IMR-90 (cell line): ENCODE measurements around the gene MKNK2. TPM values are rescaled to one million over a fixed set of nuclear protein-coding genes. Genes with fewer than 3 reads are reported as not detected.

Experiments used
- ATAC-seq: fragments of 200-7000 bp; cut with Tn5 transposase; 2 replicates; pipeline ENCODE4 v1.9.1; 2020; ENCODE audit warnings: low read depth, mild to moderate bottlenecking, moderate library complexity
- BruUV-seq: library from RNA; stranded (reverse); fragments of 400-500 nt; replicated peaks from 2 replicates; lab custom pipeline; 2021; lab: Mats Ljungman, UMichigan
- CTCF ChIA-PET: fragments of 300-600 bp; formaldehyde crosslinking; extraction: SDS; loops from one replicate; lab custom pipeline; 2021; ENCODE audit warnings: antibody characterized with exemption; lab: Yijun Ruan, JAX
- POLR2A ChIA-PET: fragments of 300-600 bp; sonication (Branson Sonifier 250); formaldehyde crosslinking; loops from one replicate; lab custom pipeline; 2022; ENCODE audit warnings: antibody characterized with exemption; ENCODE audit not compliant: unreplicated experiment; lab: Charles Lee
- DNase-seq: peaks from one replicate; pipeline ENCODE4 v3.0.0; 2013
- H2AFZ ChIP-seq: replicated peaks from 2 replicates; pipeline ENCODE3; 2013; ENCODE audit warnings: low read length, mild to moderate bottlenecking; ENCODE audit not compliant: poor library complexity
- H2AK5ac ChIP-seq: 2 replicates; pipeline ENCODE4 v1.6.1; 2013; ENCODE audit warnings: low read depth, low read length, inconsistent platforms
- H2AK9ac ChIP-seq: replicated peaks from 2 replicates; pipeline ENCODE3; 2013; ENCODE audit warnings: mild to moderate bottlenecking, low read depth, low read length, moderate library complexity; ENCODE audit not compliant: poor library complexity
- H2BK120ac ChIP-seq: 2 replicates; pipeline ENCODE4 v1.6.1; 2013; ENCODE audit warnings: low read depth, low read length, inconsistent platforms
- H2BK15ac ChIP-seq: 3 replicates; pipeline ENCODE4 v1.6.1; 2013; ENCODE audit warnings: low read depth, low read length, inconsistent platforms
- H2BK20ac ChIP-seq: 2 replicates; pipeline ENCODE4 v1.6.1; 2013; ENCODE audit warnings: low read depth, mild to moderate bottlenecking, inconsistent platforms, low read length, moderate library complexity
- H2BK5ac ChIP-seq: 2 replicates; pipeline ENCODE4 v1.6.1; 2013; ENCODE audit warnings: mild to moderate bottlenecking, low read depth, low read length, inconsistent platforms; ENCODE audit not compliant: poor library complexity, severe bottlenecking
- H3K14ac ChIP-seq: replicated peaks from 2 replicates; pipeline ENCODE4 v1.6.1; 2013; ENCODE audit warnings: low read depth, low read length, inconsistent platforms
- H3K18ac ChIP-seq: 2 replicates; pipeline ENCODE4 v1.6.1; 2013; ENCODE audit warnings: low read depth, low read length, control low read depth
- H3K23ac ChIP-seq: 2 replicates; pipeline ENCODE4 v1.6.1; 2013; ENCODE audit warnings: low read depth, low read length, inconsistent platforms
- H3K27ac ChIP-seq: 2 replicates; pipeline ENCODE4 v1.5.1; 2013; ENCODE audit warnings: mild to moderate bottlenecking, control low read depth, low read length; ENCODE audit not compliant: insufficient read depth
- H3K27me3 ChIP-seq: 2 replicates; pipeline ENCODE4 v1.6.1; 2013; ENCODE audit warnings: low read length; ENCODE audit not compliant: control insufficient read depth, insufficient read depth
- H3K36me3 ChIP-seq: 2 replicates; pipeline ENCODE4 v1.6.1; 2013; ENCODE audit warnings: low read length, mixed read lengths; ENCODE audit not compliant: control insufficient read depth, insufficient read depth
- H3K4ac ChIP-seq: 2 replicates; pipeline ENCODE4 v1.6.1; 2013; ENCODE audit warnings: low read depth, low read length, inconsistent platforms
- H3K4me1 ChIP-seq: 2 replicates; pipeline ENCODE4 v1.6.1; 2013; ENCODE audit warnings: low read length, mixed read lengths; ENCODE audit not compliant: control insufficient read depth, insufficient read depth
- H3K4me2 ChIP-seq: 2 replicates; pipeline ENCODE4 v1.6.1; 2013; ENCODE audit warnings: low read depth, mild to moderate bottlenecking, control low read depth, low read length, moderate library complexity
- H3K4me3 ChIP-seq: 2 replicates; pipeline ENCODE4 v1.5.1; 2013; ENCODE audit warnings: low read depth, mild to moderate bottlenecking, control low read depth, low read length, moderate library complexity; ENCODE audit not compliant: insufficient read depth
- H3K56ac ChIP-seq: 2 replicates; pipeline ENCODE4 v1.6.1; 2013; ENCODE audit warnings: low read length, inconsistent platforms; ENCODE audit not compliant: insufficient read depth; ENCODE audit errors: extremely low read depth
- H3K79me1 ChIP-seq, 2 experiments: 2 replicates each; pipeline ENCODE4 v1.6.1; 2013; ENCODE audit warnings: low read length in 2 of 2, inconsistent platforms in 1 of 2, low read depth in 1 of 2
- H3K9ac ChIP-seq: 2 replicates; pipeline ENCODE4 v1.6.1; 2013; ENCODE audit warnings: low read depth, low read length, control low read depth
- H3K9me1 ChIP-seq: 2 replicates; pipeline ENCODE4 v1.6.1; 2013; ENCODE audit warnings: low read length, inconsistent platforms; ENCODE audit not compliant: insufficient read depth
- H3K9me3 ChIP-seq: 2 replicates; pipeline ENCODE4 v1.6.1; 2013; ENCODE audit warnings: low read length; ENCODE audit not compliant: control insufficient read depth, insufficient read depth
- H4K20me1 ChIP-seq: 2 replicates; pipeline ENCODE4 v1.6.1; 2013; ENCODE audit warnings: low read length, inconsistent platforms; ENCODE audit not compliant: insufficient read depth
- H4K5ac ChIP-seq: 2 replicates; pipeline ENCODE4 v1.6.1; 2013; ENCODE audit warnings: mild to moderate bottlenecking, low read depth, low read length, control low read depth
- H4K8ac ChIP-seq, 2 experiments: 2 replicates each; pipeline ENCODE4 v1.6.1; 2013; ENCODE audit warnings: low read depth in 2 of 2, low read length in 2 of 2, control low read depth in 1 of 2, inconsistent platforms in 1 of 2
- H4K91ac ChIP-seq: 2 replicates; pipeline ENCODE4 v1.6.1; 2013; ENCODE audit warnings: low read depth, low read length, inconsistent platforms; ENCODE audit not compliant: insufficient read depth
- BHLHE40 ChIP-seq: fragments of 150-350 bp; IDR thresholded peaks from 2 replicates; pipeline ENCODE4 v1.6.1; 2016; ENCODE audit warnings: mild to moderate bottlenecking, low read depth, low read length
- RAD21 ChIP-seq: IDR thresholded peaks from 2 replicates; pipeline ENCODE4 v1.6.1; 2012; ENCODE audit warnings: low read length, improper control_type of control experiment
- RFX5 ChIP-seq: IDR thresholded peaks from 2 replicates; pipeline ENCODE4 v1.8.0; 2012; ENCODE audit warnings: low read depth, mild to moderate bottlenecking, low read length, moderate library complexity
- WGBS, 2 experiments: methylation state at CpG; one replicate each; pipeline versions ENCODE4 v1.1.5 to v1.1.7; 2013; ENCODE audit warnings: missing lambda C conversion rate in 2 of 2; ENCODE audit not compliant: insufficient read length in 1 of 2; ENCODE audit errors: extremely low coverage in 2 of 2; 5-methylcytosine and 5-hydroxymethylcytosine counted together
- dilution Hi-C: fragments of 300-500 bp; cut with HindIII; formaldehyde crosslinking; loops from one replicate; pipeline ENCODE4 v1.14.3; 2018; ENCODE audit warnings: low sequenced_read_pairs; ENCODE audit not compliant: unreplicated experiment
- in situ Hi-C: fragments of 300-500 bp; cut with MboI; formaldehyde crosslinking; loops from 3 replicates; pipeline ENCODE4 v1.14.3; 2019; ENCODE audit warnings: low sequenced_read_pairs, inconsistent platforms, mixed read lengths
- intact Hi-C: fragments of 100-400 bp; cut with micrococcal nuclease; formaldehyde crosslinking; loops from 2 replicates; pipeline ENCODE4 v1.10.0; 2022
- polyA plus RNA-seq, 3 experiments: library from polyadenylated mRNA; depleted of rRNA; stranded (reverse); fragments of >200 nt; gene quantifications; 2 replicates each; pipeline ENCODE4 v1.2.3, GENCODE V29; 2012; ENCODE audit warnings: low replicate concordance in 1 of 3
- total RNA-seq: library from RNA; depleted of rRNA; stranded (reverse); fragments of >200 nt; gene quantifications from 2 replicates; pipeline ENCODE4 v1.2.3, GENCODE V29; 2012

MKNK2 gene
- total and polyA plus RNA-seq, 2 of the 4 experiments (the other 2 are of a cell fraction), result 21.9 to 31.8 TPM

- intact Hi-C loops, result no loop called here
- dilution Hi-C loops, result no loop called here
- BruUV-seq, result no TSS peak
Observed at GRCh38 chr19:2012941-2013682, 37.9 kb downstream of the MKNK2 start.

More at GRCh38 chr19:2012941-2013682, 37.9 kb downstream of the MKNK2 start:
- no peak for DNase-seq
- Histone ChIP-seq H3K79me1 (peaks cover 3 to 60% of the 10 kb centered on the region in 2 experiments; a peak in 3 of 4 replicates), H4K20me1 (peaks cover 18% of the 10 kb centered on the region), H3K27me3 (no peaks in the 10 kb centered on the region), H3K9ac (no peak overlapping the region), H3K9me1 (no peaks in the 10 kb centered on the region), H2BK15ac (no peak overlapping the region), H3K4me3 (no peak overlapping the region), H2AK5ac (no peak overlapping the region), H3K23ac (no peak overlapping the region), H3K4me1 (peaks cover 14% of the 10 kb centered on the region), H4K5ac (no peak overlapping the region), H3K4me2 (no peak overlapping the region; the same call in 1 of the 2 replicates), H2BK5ac (no peak overlapping the region), H2AFZ (no peak overlapping the region), H3K14ac (no peak overlapping the region), H3K27ac (no peak overlapping the region), H3K9me3 (no peaks in the 10 kb centered on the region), H3K36me3 (peaks cover 7% of the 10 kb centered on the region), H2BK20ac (no peak overlapping the region), H2AK9ac (peak overlapping the region; percentile 72), H3K56ac (no peak overlapping the region), H3K4ac (no peak overlapping the region), H3K18ac (no peak overlapping the region), H4K91ac (no peak overlapping the region), H2BK120ac (no peak overlapping the region), H4K8ac (no peak overlapping the region)
- in situ Hi-C loops, result no loop called here
- ChIA-PET POLR2A (no interaction called here), CTCF (no interaction called here)
- no peak for ATAC-seq
- TF ChIP-seq RFX5, result no peak
- no peak for TF ChIP-seq RAD21
- TF ChIP-seq BHLHE40, result no peak
- WGBS, 2 experiments, result 84% methylated on average over 12 of the region's 21 CpGs; no CpG with 5 or more reads in 1 of the 2 experiments
